CD4-positive, alpha-beta T cell treated with Interleukin-6 for 4 hours (primary cell): ENCODE measurements around the gene ADIPOR2.

Experiments used
- DNase-seq: peaks from one replicate; pipeline ENCODE4 v3.0.0-alpha.2; 2020; ENCODE audit warnings: mixed read lengths

Gene ADIPOR2

GRCh38 chr12:1834186-1834925 lies 143.5 kb downstream of the ADIPOR2 start:
- no peak for DNase-seq

- DNase-seq = no peak
Observed at GRCh38 chr12:1835211-1836131, 144.6 kb downstream of the ADIPOR2 start.

- DNase-seq = no peak
Observed at GRCh38 chr12:1836241-1836803, 145.5 kb downstream of the ADIPOR2 start.

- DNase-seq = no peak
Observed at GRCh38 chr12:1836854-1837421, 146.1 kb downstream of the ADIPOR2 start.

- DNase-seq = no peak
Observed at GRCh38 chr12:1837541-1838204, 146.8 kb downstream of the ADIPOR2 start.
